HEK293T (cell line): ENCODE data around the gene CLUH.

ENCODE experiments used
- CTCF ChIA-PET: fragments of 350-600 bp; formaldehyde crosslinking; extraction: SDS; loops from one replicate; lab custom pipeline; 2021; ENCODE audit warnings: antibody characterized with exemption, inconsistent platforms; lab: Yijun Ruan, JAX
- POLR2A ChIA-PET: fragments of 350-600 bp; formaldehyde crosslinking; extraction: SDS; loops from one replicate; lab custom pipeline; 2020; ENCODE audit warnings: antibody characterized with exemption, inconsistent platforms; lab: Yijun Ruan, JAX
- DNase-seq: peaks from one replicate; pipeline ENCODE4 v3.0.0; 2012; ENCODE audit warnings: mixed read lengths; ENCODE audit errors: extremely low spot score
- ARNT ChIP-seq: fragments of 450-650 bp; IDR thresholded peaks from 2 replicates; pipeline ENCODE4 v1.6.1; 2017; ENCODE audit warnings: mild to moderate bottlenecking
- BHLHE40 ChIP-seq: fragments of 450-650 bp; IDR thresholded peaks from 2 replicates; pipeline ENCODE4 v1.6.1; 2016; ENCODE audit warnings: mild to moderate bottlenecking, moderate library complexity, borderline replicate concordance
- CTBP1 ChIP-seq: fragments of 450-650 bp; IDR thresholded peaks from 2 replicates; pipeline ENCODE4 v1.6.1; 2016; ENCODE audit warnings: borderline replicate concordance
- ELF4 ChIP-seq: fragments of 450-650 bp; IDR thresholded peaks from 2 replicates; pipeline ENCODE4 v1.6.1; 2017; ENCODE audit warnings: antibody characterized with exemption
- FOXA1 ChIP-seq: fragments of 450-650 bp; IDR thresholded peaks from 2 replicates; pipeline ENCODE4 v1.6.1; 2016; ENCODE audit warnings: mild to moderate bottlenecking
- FOXK2 ChIP-seq: fragments of 450-650 bp; IDR thresholded peaks from 2 replicates; pipeline ENCODE4 v1.6.1; 2016; ENCODE audit warnings: mild to moderate bottlenecking
- FOXM1 ChIP-seq: fragments of 450-650 bp; IDR thresholded peaks from 2 replicates; pipeline ENCODE4 v1.6.1; 2017; ENCODE audit warnings: mild to moderate bottlenecking, borderline replicate concordance
- HDGF ChIP-seq: fragments of 450-650 bp; IDR thresholded peaks from 2 replicates; pipeline ENCODE4 v1.6.1; 2017; ENCODE audit warnings: antibody characterized with exemption, borderline replicate concordance
- L3MBTL2 ChIP-seq: fragments of 450-650 bp; conservative IDR thresholded peaks from 2 replicates; pipeline ENCODE4 v1.6.1; 2016; ENCODE audit warnings: mild to moderate bottlenecking
- LEF1 ChIP-seq: fragments of 450-650 bp; IDR thresholded peaks from 2 replicates; pipeline ENCODE4 v1.6.1; 2017; ENCODE audit warnings: mild to moderate bottlenecking, borderline replicate concordance
- NFRKB ChIP-seq: fragments of 450-650 bp; IDR thresholded peaks from 2 replicates; pipeline ENCODE4 v1.6.1; 2016; ENCODE audit warnings: mild to moderate bottlenecking, moderate library complexity
- PKNOX1 ChIP-seq: fragments of 450-650 bp; IDR thresholded peaks from 2 replicates; pipeline ENCODE4 v1.6.1; 2016
- SP1 ChIP-seq: fragments of 450-650 bp; IDR thresholded peaks from 2 replicates; pipeline ENCODE4 v1.6.1; 2017
- SUZ12 ChIP-seq: fragments of 450-650 bp; IDR thresholded peaks from 2 replicates; pipeline ENCODE4 v1.6.1; 2016; ENCODE audit warnings: mild to moderate bottlenecking
- TARDBP ChIP-seq: fragments of 450-650 bp; IDR thresholded peaks from 2 replicates; pipeline ENCODE4 v1.6.1; 2016
- ZNF384 ChIP-seq: fragments of 450-650 bp; IDR thresholded peaks from 2 replicates; pipeline ENCODE4 v1.6.1; 2016

Gene CLUH

GRCh38 chr17:2711608-2712299 is at the start of gene CLUH:
TSS of gene CLUH (minus strand) at chr17:2711764. CDS start at chr17:2711661, 103 bp downstream.
- peak; percentile 87 for DNase-seq
- ChIA-PET POLR2A (no interaction called here), CTCF (no interaction called here)
- peak; percentile 84 for TF ChIP-seq L3MBTL2
- TF ChIP-seq TARDBP: peak; percentile 58; the same call in 1 of the 2 replicates
- TF ChIP-seq HDGF: no peak

GRCh38 chr17:2758870-2759269 is 47.3 kb upstream of the CLUH start:
- CTCF ChIA-PET: no interaction called here
- POLR2A ChIA-PET: interaction anchor here (0.6 kb wide), 1 partner anchor 62 kb away, joined by 3 read pairs; no protein-coding TSS in a partner anchor
- TF ChIP-seq SUZ12 (no peak), ARNT (no peak), ZNF384 (no peak), TARDBP (no peak), ELF4 (no peak), FOXK2 (no peak), LEF1 (no peak), SP1 (no peak), BHLHE40 (no peak), CTBP1 (no peak), FOXM1 (no peak), PKNOX1 (no peak)
- DNase-seq: no peak

GRCh38 chr17:2755891-2756724 is 44.5 kb upstream of the CLUH start:
- ChIA-PET POLR2A (interaction anchor here (1.0 kb wide), 1 partner anchor 46 kb away, joined by 3 read pairs; no protein-coding TSS in a partner anchor), CTCF (interaction anchor here (1.7 kb wide), 1 partner anchor 30 kb away, joined by 4 read pairs; no protein-coding TSS in a partner anchor)
- DNase-seq: peak; percentile 54
- TF ChIP-seq ARNT (no peak), FOXK2 (no peak), FOXA1 (no peak), FOXM1 (no peak)

- no peak for TF ChIP-seq NFRKB
- no peak for DNase-seq
- ChIA-PET POLR2A (no interaction called here), CTCF (no interaction called here)
Measured at GRCh38 chr17:2751491-2751890, 39.9 kb upstream of the CLUH start.

GRCh38 chr17:2750721-2751120 is 39.2 kb upstream of the CLUH start:
- TF ChIP-seq LEF1 (no peak), SUZ12 (no peak), FOXK2 (no peak), ARNT (no peak), SP1 (no peak), PKNOX1 (no peak), NFRKB (no peak), TARDBP (no peak)
- DNase-seq: no peak
- POLR2A ChIA-PET: no interaction called here
- CTCF ChIA-PET: no interaction called here

- peak; percentile 90 for DNase-seq
- CTCF ChIA-PET: no interaction called here
Measured at GRCh38 chr17:2749784-2750181, 38.2 kb upstream of the CLUH start.

More at GRCh38 chr17:2749784-2750181, 38.2 kb upstream of the CLUH start:
- POLR2A ChIA-PET: no interaction called here
- TF ChIP-seq PKNOX1 (no peak), FOXA1 (no peak), FOXM1 (no peak), L3MBTL2 (no peak), NFRKB (no peak), BHLHE40 (no peak), ARNT (no peak), FOXK2 (no peak), LEF1 (no peak), HDGF (no peak), ZNF384 (no peak), TARDBP (no peak), SUZ12 (no peak), SP1 (no peak), ELF4 (no peak), CTBP1 (no peak)
